ENCODE measurements around the gene ATP5MC3.

- TF ChIP-seq, protein P1, sequence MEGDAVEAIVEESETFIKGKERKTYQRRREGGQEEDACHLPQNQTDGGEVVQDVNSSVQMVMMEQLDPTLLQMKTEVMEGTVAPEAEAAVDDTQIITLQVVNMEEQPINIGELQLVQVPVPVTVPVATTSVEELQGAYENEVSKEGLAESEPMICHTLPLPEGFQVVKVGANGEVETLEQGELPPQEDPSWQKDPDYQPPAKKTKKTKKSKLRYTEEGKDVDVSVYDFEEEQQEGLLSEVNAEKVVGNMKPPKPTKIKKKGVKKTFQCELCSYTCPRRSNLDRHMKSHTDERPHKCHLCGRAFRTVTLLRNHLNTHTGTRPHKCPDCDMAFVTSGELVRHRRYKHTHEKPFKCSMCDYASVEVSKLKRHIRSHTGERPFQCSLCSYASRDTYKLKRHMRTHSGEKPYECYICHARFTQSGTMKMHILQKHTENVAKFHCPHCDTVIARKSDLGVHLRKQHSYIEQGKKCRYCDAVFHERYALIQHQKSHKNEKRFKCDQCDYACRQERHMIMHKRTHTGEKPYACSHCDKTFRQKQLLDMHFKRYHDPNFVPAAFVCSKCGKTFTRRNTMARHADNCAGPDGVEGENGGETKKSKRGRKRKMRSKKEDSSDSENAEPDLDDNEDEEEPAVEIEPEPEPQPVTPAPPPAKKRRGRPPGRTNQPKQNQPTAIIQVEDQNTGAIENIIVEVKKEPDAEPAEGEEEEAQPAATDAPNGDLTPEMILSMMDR (conservative IDR thresholded peaks at IDR 0.05 in 1 of 2, IDR thresholded peaks at IDR 0.05 in 1 of 2; ENCODE audit: extremely low read depth in 1 of 2, insufficient read depth in 1 of 2, low read depth in 1 of 2, low read length in 2 of 2): no peak
- TF ChIP-seq EZH2 (IDR thresholded peaks at IDR 0.05; ENCODE audit: borderline replicate concordance, low read length): no peak
These were observed 17.3 kb downstream of the ATP5MC3 start for GRCh38 chr2:175164235-175164634.

Measured in mammary epithelial cell (primary cell).